GM21528 (cell line): ENCODE data around the gene STK38.

ENCODE experiments used
- ATAC-seq: cut with Tn5 transposase; IDR thresholded peaks from one replicate; pipeline ENCODE4 v1.9.1; 2021; ENCODE audit warnings: mild to moderate bottlenecking, moderate library complexity; ENCODE audit not compliant: unreplicated experiment, low FRiP score

Gene STK38

GRCh38 chr6:36524871-36525270 lies 22.4 kb downstream of the STK38 start:
- ATAC-seq = no peak

DNA sequence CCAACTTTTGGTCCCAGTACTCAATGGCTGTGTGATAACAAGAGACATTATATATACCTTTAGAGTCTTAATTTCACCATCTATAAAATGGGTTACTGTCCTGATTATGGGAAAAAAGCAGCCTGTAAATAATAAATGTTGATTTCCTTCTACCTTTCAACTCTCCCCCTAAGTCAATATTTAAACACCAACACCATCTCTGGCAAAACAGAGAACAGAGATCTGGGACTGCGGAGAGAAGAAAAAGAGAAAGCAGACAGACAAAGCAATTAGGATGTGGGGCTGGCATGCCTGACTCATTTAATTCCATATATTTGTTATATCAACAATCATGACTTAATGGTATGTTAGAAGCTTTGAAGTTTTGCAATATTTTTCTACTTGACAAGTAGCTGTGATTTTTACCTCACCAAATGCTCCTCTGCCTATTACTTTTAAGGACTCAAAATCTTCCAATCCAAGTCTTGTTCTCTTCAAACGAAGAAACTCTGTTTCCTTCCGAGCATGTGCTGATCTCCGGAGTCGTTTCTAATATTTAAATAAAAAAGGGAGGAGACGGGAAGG lies 23.3 kb downstream of the STK38 start:
- no peak for ATAC-seq

- ATAC-seq = no peak
These were observed 23.8 kb downstream of the STK38 start for GRCh38 chr6:36523451-36523850.

DNA sequence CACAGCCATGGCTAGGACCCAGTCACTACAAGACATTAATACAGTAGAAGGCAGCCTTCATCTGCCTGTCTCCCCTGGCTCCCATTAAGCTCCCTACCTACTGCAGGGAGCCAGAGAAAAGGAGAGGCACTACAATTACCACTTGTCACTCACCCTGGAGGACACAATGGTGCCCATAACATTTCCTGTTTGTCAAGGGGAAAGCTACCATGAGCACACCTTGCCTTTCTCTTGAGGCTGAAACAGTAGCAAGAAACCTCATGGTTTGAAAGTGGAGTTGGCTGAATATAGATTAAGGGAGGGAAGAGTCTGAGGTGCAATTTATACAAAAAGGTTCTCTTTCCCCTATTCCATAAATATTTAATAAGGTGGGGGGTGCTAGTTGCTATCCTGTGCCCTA lies 27.9 kb downstream of the STK38 start:
- no peak for ATAC-seq

DNA sequence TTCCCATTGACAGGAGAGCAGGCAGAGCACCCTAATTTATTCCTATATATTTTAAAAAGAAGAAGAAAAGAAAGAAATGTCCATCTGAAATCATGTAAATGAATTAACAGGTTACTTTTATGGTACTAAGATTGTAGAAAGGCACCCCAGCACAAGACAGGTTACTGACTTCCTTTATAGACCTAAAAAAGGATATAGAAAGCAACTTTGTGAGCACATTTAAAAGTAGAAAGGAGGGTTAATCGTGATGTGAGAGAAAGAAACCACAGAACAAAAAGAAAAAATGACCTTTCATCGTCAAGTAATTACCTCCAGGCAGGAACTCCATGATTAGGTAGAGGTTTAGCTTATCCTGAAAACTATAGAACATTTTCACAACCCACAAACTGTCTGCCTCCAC lies 29.9 kb downstream of the STK38 start:
- ATAC-seq = no peak

DNA sequence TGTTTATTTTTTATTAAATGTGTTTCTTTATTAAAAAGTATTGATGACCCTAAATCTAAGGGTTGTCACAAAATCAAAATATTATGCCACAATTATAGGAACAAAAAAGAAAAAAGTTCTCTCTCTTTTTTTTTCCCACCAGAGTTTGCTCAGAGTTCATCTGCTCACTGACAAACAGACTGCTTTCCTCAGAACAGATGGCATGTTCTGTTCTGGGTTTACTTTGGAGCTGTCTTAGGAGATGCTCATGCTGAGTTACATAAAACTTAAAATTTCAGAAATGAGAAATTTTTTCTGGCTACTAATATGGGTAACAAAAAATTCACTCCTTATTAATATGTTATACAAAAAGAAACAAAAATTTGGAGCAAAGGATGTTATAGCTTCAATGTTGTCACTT lies 30.3 kb downstream of the STK38 start:
- ATAC-seq = no peak

DNA sequence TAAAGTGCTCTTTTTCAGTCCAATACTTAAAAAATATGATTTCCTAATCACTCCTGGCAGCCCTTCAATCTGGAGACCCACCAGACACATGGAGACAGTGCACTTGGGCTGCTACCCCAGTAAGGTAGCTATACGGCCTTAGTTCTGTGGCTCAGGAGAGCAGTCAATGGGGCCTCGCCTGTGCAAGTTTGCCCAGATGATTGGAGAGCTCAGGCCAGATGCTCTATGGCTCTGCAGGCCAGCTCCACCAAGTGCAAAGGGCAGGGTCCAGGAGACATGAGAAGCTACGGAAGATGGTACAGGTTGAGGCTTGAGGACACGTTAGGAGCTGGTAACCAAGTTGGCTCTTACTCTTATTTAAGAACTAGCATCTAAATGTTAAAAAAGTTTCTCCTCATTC lies 30.7 kb downstream of the STK38 start:
- ATAC-seq = no peak

- ATAC-seq = no peak
These were observed 31.4 kb downstream of the STK38 start for GRCh38 chr6:36515844-36516243.

GRCh38 chr6:36514554-36515456 lies 32.5 kb downstream of the STK38 start:
- ATAC-seq = no peak

DNA sequence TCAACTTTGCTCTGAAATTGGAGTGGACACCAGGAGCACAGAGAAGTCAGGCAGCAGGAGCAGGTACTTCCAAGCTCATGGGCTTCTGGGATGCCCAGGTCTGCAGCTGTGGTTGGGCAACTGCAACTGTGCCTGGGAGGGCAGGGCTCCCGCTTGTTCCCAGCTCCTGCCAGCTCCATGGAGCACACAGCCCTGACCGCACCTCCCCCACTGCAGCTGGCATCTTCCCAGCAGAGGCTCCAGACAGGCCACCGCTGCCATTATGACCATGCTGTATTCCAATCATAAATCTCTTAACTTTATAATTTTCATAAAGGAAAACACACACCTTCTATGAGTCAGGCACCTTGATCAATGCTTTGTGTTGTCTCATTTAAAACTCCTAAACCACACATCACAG lies 36.9 kb downstream of the STK38 start:
- no peak for ATAC-seq

DNA sequence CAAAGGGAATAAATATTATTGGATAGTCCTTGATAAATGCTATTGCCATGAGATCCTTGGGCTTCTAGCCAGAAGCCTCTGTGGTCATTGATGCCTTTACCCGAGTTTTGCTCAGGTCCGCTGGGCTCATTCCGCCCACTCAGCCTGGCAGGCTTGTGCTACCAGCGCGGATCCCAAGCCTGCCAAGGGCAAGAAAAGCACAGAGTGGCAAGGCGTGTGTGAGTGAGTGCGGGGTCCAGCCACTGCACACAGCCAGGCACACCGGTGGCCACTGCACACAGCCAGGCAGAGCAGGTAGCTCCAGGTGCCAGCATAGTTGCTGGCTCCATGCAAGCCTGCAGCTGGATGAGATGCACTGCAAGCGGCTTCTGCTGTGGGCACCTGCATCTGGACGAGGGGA lies 38.7 kb downstream of the STK38 start:
- no peak for ATAC-seq

DNA sequence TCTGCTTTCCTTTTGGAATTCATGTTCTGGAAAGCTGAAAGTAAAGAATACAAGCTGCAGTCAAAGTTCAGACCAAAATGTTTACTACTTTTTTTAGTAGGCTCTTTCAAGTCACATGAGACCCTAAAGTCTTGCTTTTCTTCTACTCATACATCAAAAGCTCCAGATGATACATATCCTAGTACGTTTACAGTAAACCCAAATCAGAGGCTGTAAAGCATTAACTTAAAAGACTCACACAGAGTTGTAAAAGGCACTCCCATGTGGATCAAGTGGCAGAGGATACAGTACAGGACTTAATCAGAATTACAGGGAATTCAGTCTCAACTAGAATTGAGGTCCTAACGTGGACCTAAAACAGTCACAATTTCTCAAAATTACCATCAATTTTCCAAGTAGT lies 40.7 kb downstream of the STK38 start:
- no peak for ATAC-seq

DNA sequence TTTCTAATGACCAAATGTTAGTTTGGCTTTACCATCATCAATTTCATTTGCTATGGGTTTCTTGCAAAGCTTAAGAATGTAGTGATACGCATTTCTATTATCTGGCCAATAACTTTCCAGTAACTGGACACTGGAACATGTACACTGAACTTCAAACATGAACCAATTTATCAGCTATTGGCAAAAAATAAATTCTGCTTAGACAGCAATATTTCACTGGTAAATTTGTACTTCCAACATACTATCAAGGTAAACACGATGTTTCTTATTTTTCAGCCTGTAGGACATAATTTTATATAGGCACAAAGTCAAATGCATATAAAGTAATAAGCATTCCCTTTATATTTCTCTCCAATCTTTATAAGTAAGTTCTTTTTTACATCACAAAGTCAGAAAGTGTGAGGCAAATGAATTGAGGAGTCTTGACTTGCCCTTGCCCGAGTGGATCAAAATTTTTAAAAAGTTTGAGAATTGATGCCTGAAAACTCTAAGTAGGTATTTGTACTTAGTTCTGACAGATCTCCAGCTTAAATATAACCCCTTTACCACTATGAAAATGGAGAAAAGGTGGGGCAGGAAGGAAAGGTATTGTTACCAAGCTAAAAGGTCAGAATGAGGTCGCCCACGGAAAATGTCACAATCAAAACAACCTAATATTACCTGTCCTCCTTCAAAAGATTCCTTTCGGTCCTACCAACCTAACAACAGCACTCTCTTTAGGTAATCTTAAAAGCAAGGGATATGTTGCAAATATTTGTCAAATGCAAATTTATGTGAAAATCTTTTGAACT lies 41.3 kb downstream of the STK38 start:
- no peak for ATAC-seq

DNA sequence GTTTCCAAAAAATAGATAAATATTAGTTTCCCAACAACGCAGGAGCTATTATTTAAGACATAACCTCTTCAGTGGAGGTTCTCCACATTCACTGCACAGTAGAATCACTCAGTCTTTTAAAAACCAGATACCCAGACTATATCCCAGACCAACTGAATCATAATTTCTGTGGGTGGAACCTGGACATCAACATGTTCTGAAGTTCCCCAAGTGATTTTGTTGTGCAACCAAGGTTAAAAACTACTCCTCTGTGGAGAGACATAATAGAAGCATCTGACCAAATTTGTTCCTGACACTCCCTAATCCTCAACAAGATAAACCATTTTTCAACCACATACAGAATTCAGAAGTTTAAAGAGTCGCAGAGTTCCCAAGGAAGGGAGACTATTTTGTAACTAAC lies 42.3 kb downstream of the STK38 start:
- no peak for ATAC-seq

- ATAC-seq = no peak
These were observed 43.1 kb downstream of the STK38 start for GRCh38 chr6:36504181-36504580.

DNA sequence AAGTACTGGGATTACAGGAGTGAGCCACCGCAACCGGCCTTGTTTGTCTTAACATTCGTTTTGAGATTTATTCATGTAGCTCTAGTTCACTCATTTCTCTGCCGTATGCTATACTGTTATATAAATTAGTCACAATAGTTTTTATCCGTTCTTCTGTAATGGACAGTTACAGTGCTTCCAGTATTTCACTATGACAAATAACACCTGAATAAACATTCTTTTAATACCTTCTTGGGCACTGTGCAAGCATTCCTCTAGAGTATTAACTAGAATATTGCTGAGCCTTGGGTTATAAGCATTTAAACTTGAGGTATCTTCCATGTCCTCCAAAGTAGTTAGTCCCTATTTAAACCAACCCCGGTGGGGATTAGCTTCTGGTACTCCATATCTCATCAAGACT lies 45.6 kb downstream of the STK38 start:
- no peak for ATAC-seq

- no peak for ATAC-seq
These were observed 47.4 kb downstream of the STK38 start for GRCh38 chr6:36499918-36500317.

- ATAC-seq = no peak
These were observed 52.2 kb downstream of the STK38 start for GRCh38 chr6:36495086-36495485.

DNA sequence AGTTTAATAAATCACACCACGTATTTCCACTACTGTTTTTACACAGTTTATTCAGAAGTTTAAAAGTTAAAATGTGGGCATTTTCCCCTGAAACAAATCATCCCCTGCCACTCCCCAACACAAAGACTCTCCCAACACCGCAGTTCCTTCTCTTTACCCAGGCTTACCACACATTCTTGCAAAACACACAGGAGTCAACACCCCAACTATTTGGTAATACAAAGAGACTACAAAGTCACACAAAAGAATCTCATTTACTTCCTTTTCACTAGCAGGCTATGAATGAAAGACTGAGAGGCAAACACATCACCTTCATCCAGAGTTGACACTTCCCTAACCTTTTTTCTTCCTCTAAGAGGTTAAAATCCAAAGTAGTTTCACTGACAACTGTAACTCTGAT lies 53.4 kb downstream of the STK38 start:
- ATAC-seq = no peak

DNA sequence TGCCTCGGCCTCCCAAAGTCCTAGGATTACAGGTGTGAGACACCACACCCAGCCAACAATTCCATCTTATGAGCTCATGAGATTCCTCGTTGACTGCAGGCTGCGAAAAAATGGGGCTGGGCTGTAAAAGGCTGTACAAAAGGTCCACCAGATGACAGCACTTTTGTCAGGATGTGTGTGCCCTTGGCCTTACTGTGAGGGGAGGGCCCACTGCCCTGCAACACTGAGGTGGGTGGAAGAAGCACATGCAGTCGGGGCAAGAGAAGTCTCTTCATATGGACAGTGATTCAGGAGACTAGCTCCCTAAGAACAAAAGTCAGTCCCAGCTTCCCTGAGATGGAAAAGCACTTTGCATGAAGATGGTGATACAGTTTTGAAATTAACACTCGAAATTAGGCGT lies 54.0 kb downstream of the STK38 start:
- no peak for ATAC-seq

GRCh38 chr6:36492621-36493020 lies 54.7 kb downstream of the STK38 start:
- ATAC-seq = no peak
